ENCODE results near the gene CTCF.

CTCF gene

DNA sequence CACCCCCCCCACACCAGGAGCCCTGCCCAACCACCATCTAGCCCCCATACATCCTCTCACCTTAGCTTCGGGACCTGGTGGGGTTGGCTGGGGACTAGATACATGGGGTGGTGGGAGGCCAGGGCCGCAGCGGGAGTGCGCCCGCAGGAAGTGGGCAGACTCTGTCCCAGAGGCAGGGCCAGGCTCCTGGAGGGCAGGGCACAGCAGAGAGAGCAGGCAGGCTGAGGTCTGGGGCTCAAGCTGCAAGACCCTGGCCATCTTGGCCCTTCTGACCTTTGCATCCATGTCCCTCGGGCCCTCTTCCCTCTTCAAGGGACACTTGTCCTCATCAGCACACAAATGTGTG lies 101.5 kb downstream of the CTCF start:
- TF ChIP-seq CTCF (IDR thresholded peaks at IDR 0.05; ENCODE audit: low read depth, low read length) = no peak
- DNase-seq (ENCODE audit: low read depth in 2 of 2) = no peak
- H3K4me3 ChIP-seq (replicated peaks in 1 of 2; ENCODE audit: low read depth in 2 of 2, low read length in 2 of 2) = no peak overlapping the region

DNA sequence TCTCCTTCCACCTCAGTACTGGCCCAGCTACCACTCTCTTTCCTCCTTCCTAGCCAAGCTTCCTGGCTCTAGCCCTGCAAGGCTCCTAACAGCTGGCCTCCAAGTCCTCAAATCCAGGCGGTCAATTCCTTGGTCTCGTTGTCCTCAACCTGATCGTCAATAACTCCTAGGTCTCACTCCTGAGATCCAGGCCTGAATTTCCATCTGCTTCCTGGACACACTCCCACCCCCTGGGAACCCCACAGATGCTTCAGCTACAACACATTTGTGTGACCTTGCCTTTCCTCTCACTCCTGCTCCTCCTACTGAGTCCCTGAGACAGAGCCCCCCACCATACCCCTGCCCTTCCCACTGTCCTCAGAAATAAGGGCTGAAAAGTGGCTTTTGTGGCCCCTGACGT lies 101.9 kb downstream of the CTCF start:
- DNase-seq (ENCODE audit: low read depth in 2 of 2) = no peak
- no peak for TF ChIP-seq CTCF (IDR thresholded peaks at IDR 0.05; ENCODE audit: low read depth, low read length)
- no peak overlapping the region for H3K4me3 ChIP-seq (replicated peaks in 1 of 2; ENCODE audit: low read depth in 2 of 2, low read length in 2 of 2)

GRCh38 chr16:67664871-67665270 lies 102.5 kb downstream of the CTCF start:
- TF ChIP-seq CTCF (IDR thresholded peaks at IDR 0.05; ENCODE audit: low read depth, low read length) = no peak
- H3K4me3 ChIP-seq (replicated peaks in 1 of 2; ENCODE audit: low read depth in 2 of 2, low read length in 2 of 2) = no peak overlapping the region
- no peak for DNase-seq (ENCODE audit: low read depth in 2 of 2)

GRCh38 chr16:67665598-67665997 lies 103.3 kb downstream of the CTCF start:
- H3K4me3 ChIP-seq (replicated peaks in 1 of 2; ENCODE audit: low read depth in 2 of 2, low read length in 2 of 2) = peak overlapping the region; percentile 56 to 69
- no peak for TF ChIP-seq CTCF (IDR thresholded peaks at IDR 0.05; ENCODE audit: low read depth, low read length)
- no peak for DNase-seq (ENCODE audit: low read depth in 2 of 2)

- peak; percentile 39 to 50 for DNase-seq (ENCODE audit: low read depth in 2 of 2)
- H3K4me3 ChIP-seq (replicated peaks in 1 of 2; ENCODE audit: low read depth in 2 of 2, low read length in 2 of 2) = peak overlapping the region; percentile 56 to 69
- no peak for TF ChIP-seq CTCF (IDR thresholded peaks at IDR 0.05; ENCODE audit: low read depth, low read length)
These were observed 103.8 kb downstream of the CTCF start for GRCh38 chr16:67666032-67666551.

GRCh38 chr16:67666559-67667452 lies 104.5 kb downstream of the CTCF start, which contains the start of the genes C16orf86 and ENKD1:
C16orf86 (plus strand) TSS chr16:67666814; CDS start chr16:67666971, 157 bp downstream.
ENKD1 (minus strand) TSS chr16:67666750; CDS start chr16:67666442, 308 bp downstream.
- TF ChIP-seq CTCF (IDR thresholded peaks at IDR 0.05; ENCODE audit: low read depth, low read length) = no peak
- peak; percentile 69 to 84 for DNase-seq (ENCODE audit: low read depth in 2 of 2)
- H3K4me3 ChIP-seq (replicated peaks in 1 of 2; ENCODE audit: low read depth in 2 of 2, low read length in 2 of 2) = peak within 1 kb of the TSS; percentile 56 to 69
